Measurements from ENCODE around the gene ZMPSTE24. TPM values are rescaled to one million over a fixed set of nuclear protein-coding genes. Genes with fewer than 3 reads are reported as not detected.

Gene ZMPSTE24
- total RNA-seq, 1 experiment from 2014 or later = 31.3 TPM

DNA sequence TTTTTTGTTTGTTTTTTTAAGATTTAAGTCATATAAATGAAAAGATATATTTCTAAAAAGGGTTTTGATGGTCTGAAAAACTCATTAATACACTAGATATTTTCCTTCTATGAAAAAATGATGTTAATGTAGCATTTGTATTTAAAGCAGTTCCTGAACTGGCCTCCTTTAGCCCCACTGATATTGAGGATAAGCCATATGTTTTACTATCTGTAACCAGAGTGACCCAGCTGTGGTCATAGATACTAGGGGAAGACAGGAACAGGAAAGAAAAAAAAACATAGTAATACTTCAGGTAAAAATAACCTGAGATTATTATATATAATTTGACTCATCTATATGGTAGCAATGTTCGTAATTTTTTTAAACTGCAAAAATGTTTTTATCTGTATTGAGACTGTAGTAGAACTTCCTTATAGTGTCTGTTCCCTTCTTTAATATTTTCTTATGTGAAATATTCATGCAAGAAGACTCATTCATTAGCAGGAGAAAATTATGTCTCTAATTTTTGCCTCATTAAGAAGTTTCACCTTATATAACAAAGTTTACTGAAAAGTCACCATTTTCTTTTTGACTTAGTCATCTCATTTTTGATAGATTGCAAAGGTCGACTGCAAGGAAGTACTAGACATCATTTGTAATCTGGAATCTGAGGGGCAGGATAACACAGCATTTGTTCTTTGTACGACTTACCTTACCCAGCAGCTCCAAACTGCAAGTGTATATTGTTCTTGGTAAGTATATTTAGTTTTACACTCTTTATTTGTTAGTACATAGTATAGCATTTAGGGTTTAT is 35.9 kb upstream of the ZMPSTE24 start:
- CTCF ChIA-PET = interaction anchor here (1.0 kb wide), 1 partner anchor 69 kb away, joined by 3 read pairs; no protein-coding TSS in a partner anchor
- intact Hi-C loops (cut with micrococcal nuclease) = no loop called here
- POLR2A ChIA-PET = interaction anchor here (0.6 to 1.0 kb wide), 2 partner anchors 18 to 36 kb away, joined by 3 read pairs; partner anchors contain the start of gene ZMPSTE24

DNA sequence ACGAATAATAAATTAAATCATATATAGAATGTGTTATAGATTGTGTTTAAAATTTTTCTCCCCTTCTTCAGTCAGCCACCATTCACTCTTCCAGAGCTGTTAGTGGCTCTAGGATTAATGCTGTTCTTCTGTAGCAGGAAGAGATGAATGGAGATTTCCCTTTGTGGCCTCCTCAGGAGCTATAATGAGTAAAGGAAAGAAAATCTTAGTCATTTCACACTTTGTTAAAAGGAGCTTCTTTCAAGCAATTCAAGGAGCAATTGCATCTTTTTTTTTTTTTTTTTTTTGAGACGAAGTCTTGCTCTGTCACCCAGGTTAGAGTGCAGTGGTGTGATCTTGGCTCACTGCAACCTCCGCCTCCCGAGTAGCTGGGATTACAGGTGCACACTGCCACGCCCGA is 34.0 kb upstream of the ZMPSTE24 start:
- BruUV-seq (replicated peaks) = no TSS peak
- Mint-ChIP-seq H3K36me3 (ENCODE audit: insufficient read depth, unreplicated experiment) (peaks cover 17% of the 10 kb centered on the region), H3K9me3 (ENCODE audit: unreplicated experiment) (no peaks in the 10 kb centered on the region), H3K4me1 (ENCODE audit: insufficient read depth, unreplicated experiment) (no peaks in the 10 kb centered on the region), H3K27ac (ENCODE audit: low read depth, unreplicated experiment) (no peak overlapping the region), H3K27me3 (ENCODE audit: insufficient read depth, unreplicated experiment) (no peaks in the 10 kb centered on the region), H3K4me3 (ENCODE audit: unreplicated experiment) (no peak overlapping the region)
- ChIA-PET POLR2A (interaction anchor here (0.7 kb wide), 1 partner anchor 13 kb away, joined by 3 read pairs; no protein-coding TSS in a partner anchor), CTCF (interaction anchor here (0.6 to 1.5 kb wide), 3 partner anchors 14 to 72 kb away, joined by 3 to 4 read pairs (median 3); no protein-coding TSS in a partner anchor)
- TF ChIP-seq, protein P1, sequence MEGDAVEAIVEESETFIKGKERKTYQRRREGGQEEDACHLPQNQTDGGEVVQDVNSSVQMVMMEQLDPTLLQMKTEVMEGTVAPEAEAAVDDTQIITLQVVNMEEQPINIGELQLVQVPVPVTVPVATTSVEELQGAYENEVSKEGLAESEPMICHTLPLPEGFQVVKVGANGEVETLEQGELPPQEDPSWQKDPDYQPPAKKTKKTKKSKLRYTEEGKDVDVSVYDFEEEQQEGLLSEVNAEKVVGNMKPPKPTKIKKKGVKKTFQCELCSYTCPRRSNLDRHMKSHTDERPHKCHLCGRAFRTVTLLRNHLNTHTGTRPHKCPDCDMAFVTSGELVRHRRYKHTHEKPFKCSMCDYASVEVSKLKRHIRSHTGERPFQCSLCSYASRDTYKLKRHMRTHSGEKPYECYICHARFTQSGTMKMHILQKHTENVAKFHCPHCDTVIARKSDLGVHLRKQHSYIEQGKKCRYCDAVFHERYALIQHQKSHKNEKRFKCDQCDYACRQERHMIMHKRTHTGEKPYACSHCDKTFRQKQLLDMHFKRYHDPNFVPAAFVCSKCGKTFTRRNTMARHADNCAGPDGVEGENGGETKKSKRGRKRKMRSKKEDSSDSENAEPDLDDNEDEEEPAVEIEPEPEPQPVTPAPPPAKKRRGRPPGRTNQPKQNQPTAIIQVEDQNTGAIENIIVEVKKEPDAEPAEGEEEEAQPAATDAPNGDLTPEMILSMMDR (IDR thresholded peaks at IDR 0.05; ENCODE audit: unreplicated experiment) = no peak
- intact Hi-C loops (cut with micrococcal nuclease) = no loop called here
- DNase-seq (ENCODE audit: unreplicated experiment) = no peak

More for the DNA sequence above, 35.9 kb upstream of the ZMPSTE24 start:
- Mint-ChIP-seq H3K27me3 (ENCODE audit: insufficient read depth, unreplicated experiment) (no peaks in the 10 kb centered on the region), H3K9me3 (ENCODE audit: unreplicated experiment) (no peaks in the 10 kb centered on the region), H3K27ac (ENCODE audit: low read depth, unreplicated experiment) (no peak overlapping the region), H3K4me1 (ENCODE audit: insufficient read depth, unreplicated experiment) (no peaks in the 10 kb centered on the region), H3K36me3 (ENCODE audit: insufficient read depth, unreplicated experiment) (peaks cover 13% of the 10 kb centered on the region), H3K4me3 (ENCODE audit: unreplicated experiment) (no peak overlapping the region)
- BruUV-seq (replicated peaks) = no TSS peak
- TF ChIP-seq, protein P1 (IDR thresholded peaks at IDR 0.05; ENCODE audit: unreplicated experiment) = no peak
- DNase-seq (ENCODE audit: unreplicated experiment) = no peak

DNA sequence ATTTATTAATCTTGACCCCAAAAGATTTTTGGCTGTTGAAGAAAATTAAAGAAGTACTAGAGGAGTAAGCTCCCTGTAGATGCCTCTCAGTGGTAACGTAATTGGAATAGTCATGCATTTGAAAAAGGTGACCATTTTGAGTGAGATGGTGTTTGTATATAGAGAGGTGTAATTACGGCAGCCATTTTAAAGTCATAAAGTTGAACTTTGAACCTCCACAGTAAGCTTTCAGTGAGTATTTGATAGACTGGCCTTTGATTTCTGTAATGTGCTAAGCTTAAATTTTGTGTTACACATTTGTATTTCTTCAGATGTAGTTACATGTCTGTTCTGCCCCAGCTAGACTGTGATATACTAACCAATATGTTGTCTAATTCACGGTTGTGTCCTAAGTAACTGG is 31.8 kb upstream of the ZMPSTE24 start:
- Mint-ChIP-seq H3K9me3 (ENCODE audit: unreplicated experiment) (no peaks in the 10 kb centered on the region), H3K4me3 (ENCODE audit: unreplicated experiment) (no peak overlapping the region), H3K27me3 (ENCODE audit: insufficient read depth, unreplicated experiment) (no peaks in the 10 kb centered on the region), H3K4me1 (ENCODE audit: insufficient read depth, unreplicated experiment) (no peaks in the 10 kb centered on the region), H3K27ac (ENCODE audit: low read depth, unreplicated experiment) (no peak overlapping the region), H3K36me3 (ENCODE audit: insufficient read depth, unreplicated experiment) (peaks cover 30% of the 10 kb centered on the region)
- no peak for DNase-seq (ENCODE audit: unreplicated experiment)
- ChIA-PET CTCF (interaction anchor here (0.6 to 0.9 kb wide), 4 partner anchors 32 to 148 kb away, joined by 3 to 5 read pairs (median 3); no protein-coding TSS in a partner anchor), POLR2A (interaction anchor here (1.3 kb wide), 1 partner anchor 31 kb away, joined by 5 read pairs; the partner anchor contains the start of gene ZMPSTE24)
- intact Hi-C loops (cut with micrococcal nuclease) = no loop called here
- TF ChIP-seq, protein P1 (IDR thresholded peaks at IDR 0.05; ENCODE audit: unreplicated experiment) = no peak
- BruUV-seq (replicated peaks) = no TSS peak

DNA sequence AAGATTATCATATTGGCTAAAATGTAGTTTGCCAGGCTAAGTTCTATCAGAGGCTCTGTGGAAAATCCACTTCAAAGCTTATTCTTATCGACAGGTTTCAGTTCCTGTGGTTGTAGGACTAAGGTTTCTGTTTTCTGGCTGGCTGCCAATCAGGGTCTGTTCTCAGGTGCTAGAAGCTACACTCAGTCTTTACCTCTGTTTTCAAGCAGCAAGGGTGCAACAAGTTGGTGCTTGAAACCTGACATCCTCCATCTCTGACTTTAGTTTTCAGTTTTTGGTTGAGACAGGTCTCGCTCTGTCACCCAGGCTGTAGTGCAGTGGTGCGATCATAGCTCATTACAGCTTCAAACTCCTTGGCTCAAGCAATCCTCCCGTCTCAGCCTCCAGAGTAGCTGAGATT is 25.6 kb upstream of the ZMPSTE24 start:
- TF ChIP-seq, protein P1 (IDR thresholded peaks at IDR 0.05; ENCODE audit: unreplicated experiment) = no peak
- Mint-ChIP-seq H3K27me3 (ENCODE audit: insufficient read depth, unreplicated experiment) (no peaks in the 10 kb centered on the region), H3K9me3 (ENCODE audit: unreplicated experiment) (no peaks in the 10 kb centered on the region), H3K36me3 (ENCODE audit: insufficient read depth, unreplicated experiment) (peaks cover 58% of the 10 kb centered on the region), H3K4me3 (ENCODE audit: unreplicated experiment) (no peak overlapping the region), H3K4me1 (ENCODE audit: insufficient read depth, unreplicated experiment) (no peaks in the 10 kb centered on the region), H3K27ac (ENCODE audit: low read depth, unreplicated experiment) (no peak overlapping the region)
- intact Hi-C loops (cut with micrococcal nuclease) = no loop called here
- BruUV-seq (replicated peaks) = no TSS peak
- ChIA-PET CTCF (no interaction called here), POLR2A (interaction anchor here (1.1 kb wide), 1 partner anchor 79 kb away, joined by 3 read pairs; no protein-coding TSS in a partner anchor)
- no peak for DNase-seq (ENCODE audit: unreplicated experiment)
